GM18526 (cell line): ENCODE results near the gene MEIOSIN.

ENCODE experiments used
- POLR2A ChIP-seq: IDR thresholded peaks from 3 replicates; pipeline ENCODE4 v1.6.1; 2011; ENCODE audit not compliant: insufficient read length; ENCODE audit errors: extremely low read depth

MEIOSIN gene

GRCh38 chr19:45733160-45733810 is at the start of gene MEIOSIN:
MEIOSIN (plus strand) TSS chr19:45733439; CDS start chr19:45735377, 1,938 bp downstream.
- no peak for TF ChIP-seq POLR2A

- no peak for TF ChIP-seq POLR2A
Measured at GRCh38 chr19:45687599-45687998, 45.6 kb upstream of the MEIOSIN start.

GRCh38 chr19:45691516-45692186 is 41.6 kb upstream of the MEIOSIN start, which contains the start of gene SNRPD2:
SNRPD2 (minus strand) TSS chr19:45691953; CDS start chr19:45691888, 65 bp downstream.
- peak; percentile 93 for TF ChIP-seq POLR2A

GRCh38 chr19:45692187-45693105 is 40.8 kb upstream of the MEIOSIN start, which contains the start of gene QPCTL:
QPCTL (plus strand) TSS chr19:45692666; CDS start chr19:45692704, 38 bp downstream.
- TF ChIP-seq POLR2A: peak; percentile 95

GRCh38 chr19:45693106-45693788 is 40.0 kb upstream of the MEIOSIN start:
- TF ChIP-seq POLR2A: no peak

- no peak for TF ChIP-seq POLR2A
Measured at GRCh38 chr19:45701676-45702075, 31.6 kb upstream of the MEIOSIN start.

GRCh38 chr19:45705115-45705514 is 28.1 kb upstream of the MEIOSIN start:
- no peak for TF ChIP-seq POLR2A

- no peak for TF ChIP-seq POLR2A
Measured at GRCh38 chr19:45705710-45706415, 27.4 kb upstream of the MEIOSIN start.

GRCh38 chr19:45710356-45711130 is 22.7 kb upstream of the MEIOSIN start:
- no peak for TF ChIP-seq POLR2A

- no peak for TF ChIP-seq POLR2A
Measured at GRCh38 chr19:45711851-45712698, 21.2 kb upstream of the MEIOSIN start.

- no peak for TF ChIP-seq POLR2A
Measured at GRCh38 chr19:45712699-45713067, 20.6 kb upstream of the MEIOSIN start.

GRCh38 chr19:45713141-45713540 is 20.1 kb upstream of the MEIOSIN start:
- no peak for TF ChIP-seq POLR2A

GRCh38 chr19:45715139-45715538 is 18.1 kb upstream of the MEIOSIN start:
- TF ChIP-seq POLR2A: no peak
